ENCODE data around the gene GRAMD1A.

The GRAMD1A gene

GRCh38 chr19:35000338-35000646 lies 169 bp downstream of the GRAMD1A start:
- no peak for TF ChIP-seq CTCF (IDR thresholded peaks at IDR 0.05; ENCODE audit: poor library complexity, severe bottlenecking)
- H3K36me3 ChIP-seq (ENCODE audit: low read depth) = peaks cover 4% of the 10 kb centered on the region; the same call in 1 of the 2 replicates
- H3K9me3 ChIP-seq (ENCODE audit: severe bottlenecking) = no peaks in the 10 kb centered on the region
- peak overlapping the region; percentile 76 for H3K27ac ChIP-seq (ENCODE audit: poor library complexity, severe bottlenecking)
- ATAC-seq (ENCODE audit: low read depth) = no peak
- H3K4me3 ChIP-seq (ENCODE audit: severe bottlenecking) = peak overlapping the region; percentile 94
- DNase-seq (ENCODE audit: low spot score) = no peak
- no peaks in the 10 kb centered on the region for H3K27me3 ChIP-seq (ENCODE audit: insufficient read depth, poor library complexity, severe bottlenecking)
- H3K4me1 ChIP-seq (ENCODE audit: insufficient read depth, poor library complexity, severe bottlenecking) = no peaks in the 10 kb centered on the region

- peaks cover 4% of the 10 kb centered on the region for H3K4me1 ChIP-seq (ENCODE audit: insufficient read depth, poor library complexity, severe bottlenecking)
- ATAC-seq (ENCODE audit: low read depth) (peak; percentile 5; the same call in 1 of the 3 replicates), DNase-seq (ENCODE audit: low spot score) (no peak)
- no peaks in the 10 kb centered on the region for H3K9me3 ChIP-seq (ENCODE audit: severe bottlenecking)
- peaks cover 8% of the 10 kb centered on the region for H3K36me3 ChIP-seq (ENCODE audit: low read depth)
- peak overlapping the region; percentile 76 for H3K27ac ChIP-seq (ENCODE audit: poor library complexity, severe bottlenecking)
- H3K27me3 ChIP-seq (ENCODE audit: insufficient read depth, poor library complexity, severe bottlenecking) = no peaks in the 10 kb centered on the region
- no peak for TF ChIP-seq CTCF (IDR thresholded peaks at IDR 0.05; ENCODE audit: poor library complexity, severe bottlenecking)
- H3K4me3 ChIP-seq (ENCODE audit: severe bottlenecking) = peak overlapping the region; percentile 94
These were observed 751 bp downstream of the GRAMD1A start for GRCh38 chr19:35000647-35001501.

- Histone ChIP-seq H3K4me3 (ENCODE audit: severe bottlenecking) (no peak overlapping the region), H3K27ac (ENCODE audit: poor library complexity, severe bottlenecking) (no peak overlapping the region)
These were observed 2.0 kb downstream of the GRAMD1A start for GRCh38 chr19:35002037-35002535.

GRCh38 chr19:35004517-35005255 lies 4.6 kb downstream of the GRAMD1A start:
- no peak for TF ChIP-seq CTCF (IDR thresholded peaks at IDR 0.05; ENCODE audit: poor library complexity, severe bottlenecking)
- ATAC-seq (ENCODE audit: low read depth) = no peak
- no peaks in the 10 kb centered on the region for H3K27me3 ChIP-seq (ENCODE audit: insufficient read depth, poor library complexity, severe bottlenecking)
- H3K36me3 ChIP-seq (ENCODE audit: low read depth) = peaks cover 34% of the 10 kb centered on the region
- H3K4me3 ChIP-seq (ENCODE audit: severe bottlenecking) = no peak overlapping the region
- no peak for DNase-seq (ENCODE audit: low spot score)
- peaks cover 7% of the 10 kb centered on the region for H3K4me1 ChIP-seq (ENCODE audit: insufficient read depth, poor library complexity, severe bottlenecking)
- no peak overlapping the region for H3K27ac ChIP-seq (ENCODE audit: poor library complexity, severe bottlenecking)
- H3K9me3 ChIP-seq (ENCODE audit: severe bottlenecking) = no peaks in the 10 kb centered on the region

More at GRCh38 chr19:35002037-35002535, 2.0 kb downstream of the GRAMD1A start:
- no peak for DNase-seq (ENCODE audit: low spot score)
- Histone ChIP-seq H3K4me1 (ENCODE audit: insufficient read depth, poor library complexity, severe bottlenecking) (peaks cover 7% of the 10 kb centered on the region), H3K36me3 (ENCODE audit: low read depth) (peaks cover 11% of the 10 kb centered on the region), H3K27me3 (ENCODE audit: insufficient read depth, poor library complexity, severe bottlenecking) (no peaks in the 10 kb centered on the region), H3K9me3 (ENCODE audit: severe bottlenecking) (no peaks in the 10 kb centered on the region)
- TF ChIP-seq CTCF (IDR thresholded peaks at IDR 0.05; ENCODE audit: poor library complexity, severe bottlenecking) = no peak
- no peak for ATAC-seq (ENCODE audit: low read depth)

Data from RWPE2 (cell line).